H9 (cell line): ENCODE data around the gene FARP1. TPM values are rescaled to one million over a fixed set of nuclear protein-coding genes. Genes with fewer than 3 reads are reported as not detected.
A peak's percentile ranks its signal among the peaks of the same experiment; 100 is the strongest.

Experiments used
- DNase-seq: peaks from one replicate; pipeline ENCODE4 v3.0.0-alpha.2; 2017
- H2AFZ ChIP-seq: one replicate; pipeline ENCODE4 v1.6.1; 2013; ENCODE audit warnings: mild to moderate bottlenecking, low read length, control low read depth, moderate library complexity
- H2AK5ac ChIP-seq: 2 replicates; pipeline ENCODE4 v1.6.1; 2013; ENCODE audit warnings: low read length, control low read depth, mixed read lengths; ENCODE audit not compliant: insufficient read length
- H2BK120ac ChIP-seq: one replicate; pipeline ENCODE4 v1.6.1; 2013; ENCODE audit warnings: low read depth, mild to moderate bottlenecking, low read length, control low read depth, inconsistent platforms; ENCODE audit not compliant: poor library complexity, severe bottlenecking
- H2BK12ac ChIP-seq: 2 replicates; pipeline ENCODE4 v1.6.1; 2013; ENCODE audit warnings: low read length, control low read depth, mixed read lengths, low read depth; ENCODE audit not compliant: insufficient read length
- H2BK15ac ChIP-seq: 2 replicates; pipeline ENCODE4 v1.6.1; 2013; ENCODE audit warnings: low read depth, low read length, control low read depth
- H2BK20ac ChIP-seq: one replicate; pipeline ENCODE4 v1.6.1; 2013; ENCODE audit warnings: low read depth, mild to moderate bottlenecking, low read length, control low read depth, inconsistent platforms; ENCODE audit not compliant: poor library complexity, severe bottlenecking
- H2BK5ac ChIP-seq: 2 replicates; pipeline ENCODE4 v1.6.1; 2013; ENCODE audit warnings: low read length, control low read depth, mixed read lengths; ENCODE audit not compliant: insufficient read length
- H3K14ac ChIP-seq: 2 replicates; pipeline ENCODE4 v1.6.1; 2013; ENCODE audit warnings: low read length, control low read depth; ENCODE audit not compliant: insufficient read depth
- H3K18ac ChIP-seq: 2 replicates; pipeline ENCODE4 v1.6.1; 2013; ENCODE audit warnings: low read depth, mild to moderate bottlenecking, mixed read lengths, low read length, control low read depth; ENCODE audit not compliant: insufficient read length
- H3K23ac ChIP-seq: 2 replicates; pipeline ENCODE4 v1.6.1; 2013; ENCODE audit warnings: low read length, control low read depth, mixed read lengths, low read depth; ENCODE audit not compliant: insufficient read length
- H3K23me2 ChIP-seq: 2 replicates; pipeline ENCODE4 v1.6.1; 2013; ENCODE audit warnings: low read depth, mild to moderate bottlenecking, mixed read lengths, low read length, control low read depth; ENCODE audit not compliant: insufficient read length, poor library complexity, severe bottlenecking
- H3K27ac ChIP-seq: 2 replicates; pipeline ENCODE4 v1.5.1; 2013; ENCODE audit warnings: low read length, control low read depth, mixed read lengths, low read depth; ENCODE audit not compliant: insufficient read length
- H3K27me3 ChIP-seq: 2 replicates; pipeline ENCODE4 v1.6.1; 2013; ENCODE audit warnings: low read length, control low read depth, inconsistent platforms; ENCODE audit not compliant: insufficient read depth
- H3K4ac ChIP-seq: 2 replicates; pipeline ENCODE4 v1.6.1; 2013; ENCODE audit warnings: low read depth, mild to moderate bottlenecking, control low read depth, inconsistent platforms, low read length, moderate library complexity
- H3K4me1 ChIP-seq: 2 replicates; pipeline ENCODE4 v1.6.1; 2013; ENCODE audit warnings: low read length, control low read depth, inconsistent platforms; ENCODE audit not compliant: insufficient read depth
- H3K4me2 ChIP-seq: 2 replicates; pipeline ENCODE4 v1.6.1; 2013; ENCODE audit warnings: low read length, control low read depth, mixed read lengths; ENCODE audit not compliant: insufficient read length, insufficient read depth
- H3K56ac ChIP-seq: 2 replicates; pipeline ENCODE4 v1.6.1; 2013; ENCODE audit warnings: low read depth, mild to moderate bottlenecking, mixed read lengths, low read length, control low read depth; ENCODE audit not compliant: insufficient read length
- H3K79me1 ChIP-seq: 2 replicates; pipeline ENCODE4 v1.6.1; 2013; ENCODE audit warnings: low read depth, mild to moderate bottlenecking, moderate library complexity, low read length, control low read depth, inconsistent platforms; ENCODE audit not compliant: insufficient read depth, poor library complexity, severe bottlenecking
- H3K79me2 ChIP-seq: 2 replicates; pipeline ENCODE4 v1.6.1; 2013; ENCODE audit warnings: low read length, control low read depth, inconsistent platforms; ENCODE audit not compliant: insufficient read depth
- H3K9ac ChIP-seq: 2 replicates; pipeline ENCODE4 v1.6.1; 2013; ENCODE audit warnings: low read length, control low read depth, mixed read lengths; ENCODE audit not compliant: insufficient read length; ENCODE audit errors: extremely low read depth
- H3K9me3 ChIP-seq: one replicate; pipeline ENCODE4 v1.6.1; 2013; ENCODE audit warnings: low read depth, low read length, inconsistent platforms; ENCODE audit not compliant: control insufficient read depth
- H3T11ph ChIP-seq: one replicate; pipeline ENCODE4 v1.6.1; 2013; ENCODE audit warnings: mild to moderate bottlenecking, low read length, control low read depth, inconsistent platforms
- H4K20me1 ChIP-seq: one replicate; pipeline ENCODE4 v1.6.1; 2013; ENCODE audit not compliant: control insufficient read depth, insufficient read length, insufficient read depth
- H4K5ac ChIP-seq: 2 replicates; pipeline ENCODE4 v1.6.1; 2013; ENCODE audit warnings: low read depth, mild to moderate bottlenecking, mixed read lengths, low read length, control low read depth; ENCODE audit not compliant: insufficient read length
- H4K8ac ChIP-seq: replicated peaks from 2 replicates; pipeline ENCODE4 v1.6.1; 2013; ENCODE audit warnings: low read length, control low read depth, mixed read lengths, low read depth; ENCODE audit not compliant: insufficient read length
- H4K91ac ChIP-seq: 2 replicates; pipeline ENCODE4 v1.6.1; 2013; ENCODE audit warnings: low read depth, mild to moderate bottlenecking, moderate library complexity, mixed read lengths, low read length, control low read depth; ENCODE audit not compliant: insufficient read length
- H3K27ac Mint-ChIP-seq, 3 experiments: 2 replicates in 2 of 3; 3 replicates in 1 of 3; pipeline ENCODE4 v1.8.0; 2020 to 2021; ENCODE audit warnings: mixed read lengths in 3 of 3, mild to moderate bottlenecking in 1 of 3, moderate library complexity in 1 of 3
- H3K27me3 Mint-ChIP-seq: 2 replicates; pipeline ENCODE4 v1.8.0; 2021; ENCODE audit warnings: low read depth, mild to moderate bottlenecking, moderate library complexity, mixed read lengths
- H3K36me3 Mint-ChIP-seq, 3 experiments: 2 replicates in 2 of 3; 3 replicates in 1 of 3; pipeline ENCODE4 v1.8.0; 2020 to 2021; ENCODE audit warnings: low read depth in 3 of 3, mixed read lengths in 3 of 3; ENCODE audit not compliant: insufficient read depth in 1 of 3
- H3K4me1 Mint-ChIP-seq, 2 experiments: 2 replicates each; pipeline ENCODE4 v1.8.0; 2020; ENCODE audit warnings: mixed read lengths in 2 of 2
- H3K4me3 Mint-ChIP-seq, 2 experiments: 2 replicates in 1 of 2; 3 replicates in 1 of 2; pipeline ENCODE4 v1.8.0; 2020 to 2021; ENCODE audit warnings: mild to moderate bottlenecking in 2 of 2, mixed read lengths in 2 of 2, moderate library complexity in 1 of 2
- H3K9me3 Mint-ChIP-seq, 2 experiments: 2 replicates in 1 of 2; 3 replicates in 1 of 2; pipeline ENCODE4 v1.8.0; 2020; ENCODE audit warnings: mild to moderate bottlenecking in 2 of 2, mixed read lengths in 2 of 2, moderate library complexity in 1 of 2
- WGBS: extraction: QIAGEN DNeasy Blood & Tissue Kit; methylation state at CpG from one replicate; pipeline ENCODE4 v1.1.7; 2013; ENCODE audit warnings: missing lambda C conversion rate, low lambda C conversion rate, mixed read lengths; ENCODE audit not compliant: insufficient read length; ENCODE audit errors: extremely low coverage; 5-methylcytosine and 5-hydroxymethylcytosine counted together
- total RNA-seq: library from RNA; stranded (reverse); gene quantifications from 2 replicates; pipeline ENCODE4 v1.2.1, GENCODE V29; 2021
- TF ChIP-seq, protein P1 (sequence below): fragments of 200-600 bp; sonication (generic); conservative IDR thresholded peaks from 3 replicates; pipeline ENCODE4 v1.8.0; 2021; ENCODE audit warnings: antibody characterized with exemption, mild to moderate bottlenecking

The FARP1 gene
- total RNA-seq, 1 experiment from 2014 or later: 95.9 TPM

- peaks cover 22 to 41% of the 10 kb centered on the region in 2 experiments for H3K4me1 Mint-ChIP-seq
- no CpG with 5 or more reads among the region's 12 CpGs for WGBS
- H3K27ac Mint-ChIP-seq: peak overlapping the region; percentile 21 to 92 (median 91); a peak in 4 of 7 replicates
- no peaks in the 10 kb centered on the region for H3K9me3 Mint-ChIP-seq
- H2BK5ac ChIP-seq: no peak overlapping the region
- H3K56ac ChIP-seq: no peak overlapping the region
- no peak overlapping the region for H2BK20ac ChIP-seq
- H3K79me1 ChIP-seq: no peaks in the 10 kb centered on the region
- H3K23ac ChIP-seq: no peak overlapping the region
- H4K8ac ChIP-seq: no peak overlapping the region
- H4K20me1 ChIP-seq: no peaks in the 10 kb centered on the region
- no peak overlapping the region for H2BK120ac ChIP-seq
- H3K9ac ChIP-seq: no peak overlapping the region
- H2BK12ac ChIP-seq: no peak overlapping the region
- no peaks in the 10 kb centered on the region for H3K27me3 ChIP-seq
- no peaks in the 10 kb centered on the region for H3K9me3 ChIP-seq
- DNase-seq: no peak
- TF ChIP-seq, protein P1, sequence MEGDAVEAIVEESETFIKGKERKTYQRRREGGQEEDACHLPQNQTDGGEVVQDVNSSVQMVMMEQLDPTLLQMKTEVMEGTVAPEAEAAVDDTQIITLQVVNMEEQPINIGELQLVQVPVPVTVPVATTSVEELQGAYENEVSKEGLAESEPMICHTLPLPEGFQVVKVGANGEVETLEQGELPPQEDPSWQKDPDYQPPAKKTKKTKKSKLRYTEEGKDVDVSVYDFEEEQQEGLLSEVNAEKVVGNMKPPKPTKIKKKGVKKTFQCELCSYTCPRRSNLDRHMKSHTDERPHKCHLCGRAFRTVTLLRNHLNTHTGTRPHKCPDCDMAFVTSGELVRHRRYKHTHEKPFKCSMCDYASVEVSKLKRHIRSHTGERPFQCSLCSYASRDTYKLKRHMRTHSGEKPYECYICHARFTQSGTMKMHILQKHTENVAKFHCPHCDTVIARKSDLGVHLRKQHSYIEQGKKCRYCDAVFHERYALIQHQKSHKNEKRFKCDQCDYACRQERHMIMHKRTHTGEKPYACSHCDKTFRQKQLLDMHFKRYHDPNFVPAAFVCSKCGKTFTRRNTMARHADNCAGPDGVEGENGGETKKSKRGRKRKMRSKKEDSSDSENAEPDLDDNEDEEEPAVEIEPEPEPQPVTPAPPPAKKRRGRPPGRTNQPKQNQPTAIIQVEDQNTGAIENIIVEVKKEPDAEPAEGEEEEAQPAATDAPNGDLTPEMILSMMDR: no peak
- no peak overlapping the region for H3T11ph ChIP-seq
- peaks cover 4% of the 10 kb centered on the region; the same call in 1 of the 2 replicates for H3K4me1 ChIP-seq
- no peak overlapping the region for H3K4ac ChIP-seq
- H4K5ac ChIP-seq: no peak overlapping the region
- H4K91ac ChIP-seq: no peak overlapping the region
- no peak overlapping the region for H3K27ac ChIP-seq
- no peaks in the 10 kb centered on the region for H3K23me2 ChIP-seq
- no peak overlapping the region; the same call in 1 of the 2 replicates for H3K14ac ChIP-seq
- no peaks in the 10 kb centered on the region for H3K27me3 Mint-ChIP-seq
- no peak overlapping the region for H3K4me3 Mint-ChIP-seq
- H3K4me2 ChIP-seq: no peak overlapping the region
- H2BK15ac ChIP-seq: no peak overlapping the region; the same call in 1 of the 2 replicates
- H3K36me3 Mint-ChIP-seq: peaks cover 12 to 32% (median 15%) of the 10 kb centered on the region in 3 experiments; a peak in 6 of 7 replicates
- no peaks in the 10 kb centered on the region for H3K79me2 ChIP-seq
- no peak overlapping the region for H2AK5ac ChIP-seq
- no peak overlapping the region for H2AFZ ChIP-seq
- H3K18ac ChIP-seq: no peak overlapping the region
These were observed 74.7 kb downstream of the FARP1 start for GRCh38 chr13:98217597-98217996.
